Loucy (cell line): ENCODE results near the gene ANP32B.
A peak's percentile ranks its signal among the peaks of the same experiment; 100 is the strongest.

Experiments
- H2AFZ ChIP-seq: fragments of 200-600 bp; sonication (generic); 2 replicates; pipeline ENCODE4 v1.6.0; 2016; ENCODE audit warnings: antibody characterized with exemption, mild to moderate bottlenecking, low read length, moderate library complexity
- H3F3A ChIP-seq: fragments of 200-600 bp; 2 replicates; pipeline ENCODE4 v1.6.0; 2016; ENCODE audit warnings: antibody characterized with exemption, low read depth, mild to moderate bottlenecking
- H3K27me3 ChIP-seq: fragments of 200-600 bp; sonication (generic); 2 replicates; pipeline ENCODE4 v1.6.1; 2014; ENCODE audit warnings: low read length, mild to moderate bottlenecking; ENCODE audit not compliant: insufficient read depth, poor library complexity, severe bottlenecking
- H3K36me3 ChIP-seq: fragments of 200-600 bp; sonication (generic); 2 replicates; pipeline ENCODE4 v1.6.1; 2016; ENCODE audit warnings: low read length; ENCODE audit not compliant: insufficient read depth
- H3K4me1 ChIP-seq: fragments of 200-600 bp; sonication (generic); 2 replicates; pipeline ENCODE4 v1.5.1; 2014; ENCODE audit warnings: low read length, mild to moderate bottlenecking; ENCODE audit not compliant: insufficient read depth, poor library complexity, severe bottlenecking
- H3K4me2 ChIP-seq: fragments of 200-600 bp; sonication (generic); 2 replicates; pipeline ENCODE4 v1.6.0; 2014; ENCODE audit warnings: antibody characterized with exemption, low read length, low read depth, mild to moderate bottlenecking; ENCODE audit not compliant: poor library complexity, severe bottlenecking
- H3K4me3 ChIP-seq: fragments of 200-600 bp; sonication (generic); 2 replicates; pipeline ENCODE4 v1.5.1; 2014; ENCODE audit warnings: low read length, mild to moderate bottlenecking, mixed read lengths; ENCODE audit not compliant: poor library complexity, severe bottlenecking
- H3K79me2 ChIP-seq: fragments of 200-600 bp; sonication (generic); 2 replicates; pipeline ENCODE4 v1.6.1; 2014; ENCODE audit warnings: low read length; ENCODE audit not compliant: insufficient read depth
- H3K9ac ChIP-seq: fragments of 200-600 bp; sonication (generic); 2 replicates; pipeline ENCODE4 v1.6.0; 2014; ENCODE audit warnings: mild to moderate bottlenecking, low read depth, low read length, moderate library complexity; ENCODE audit not compliant: poor library complexity, severe bottlenecking
- H3K9me2 ChIP-seq: fragments of 200-600 bp; sonication (generic); replicated peaks from 2 replicates; pipeline ENCODE4 v1.6.1; 2016; ENCODE audit warnings: low read depth, low read length, mixed read lengths
- H3K9me3 ChIP-seq: fragments of 200-600 bp; sonication (generic); 2 replicates; pipeline ENCODE4 v1.6.1; 2014; ENCODE audit warnings: mild to moderate bottlenecking, antibody characterized with exemption, low read length, low read depth; ENCODE audit not compliant: insufficient read depth
- H4K20me1 ChIP-seq: fragments of 200-600 bp; sonication (generic); 2 replicates; pipeline ENCODE4 v1.6.0; 2014; ENCODE audit warnings: antibody characterized with exemption, low read length, mild to moderate bottlenecking; ENCODE audit not compliant: insufficient read depth, poor library complexity, severe bottlenecking
- EZH2phosphoT487 ChIP-seq: fragments of 200-600 bp; IDR thresholded peaks from 2 replicates; pipeline ENCODE4 v1.6.1; 2018; ENCODE audit warnings: antibody characterized with exemption, mild to moderate bottlenecking, moderate library complexity, borderline replicate concordance
- TF ChIP-seq, protein P1 (sequence below): fragments of 200-600 bp; sonication (generic); conservative IDR thresholded peaks from 2 replicates; pipeline ENCODE4 v1.5.1; 2014; ENCODE audit warnings: mild to moderate bottlenecking, antibody characterized with exemption, low read length

Gene ANP32B

DNA sequence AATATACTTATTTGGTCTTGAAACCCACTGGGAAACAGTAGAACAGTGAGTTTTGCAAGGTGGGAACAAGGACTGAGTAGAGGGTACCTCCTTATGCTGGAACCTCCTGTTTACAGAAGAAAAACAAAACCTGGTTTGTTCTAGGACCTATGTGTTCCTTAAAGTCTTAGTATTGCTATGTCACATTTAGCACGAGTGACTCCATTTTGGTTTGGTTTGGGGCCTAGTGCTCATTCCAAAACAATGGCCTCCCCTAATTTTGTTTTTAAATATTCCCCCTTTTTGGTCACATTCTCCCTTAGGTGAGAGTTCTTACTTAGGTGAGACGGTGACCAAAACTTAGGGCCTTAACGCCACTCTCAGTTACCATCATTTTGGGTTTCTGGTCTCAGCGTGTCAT is 67.2 kb downstream of the ANP32B start:
- TF ChIP-seq EZH2phosphoT487 = no peak
- TF ChIP-seq, protein P1, sequence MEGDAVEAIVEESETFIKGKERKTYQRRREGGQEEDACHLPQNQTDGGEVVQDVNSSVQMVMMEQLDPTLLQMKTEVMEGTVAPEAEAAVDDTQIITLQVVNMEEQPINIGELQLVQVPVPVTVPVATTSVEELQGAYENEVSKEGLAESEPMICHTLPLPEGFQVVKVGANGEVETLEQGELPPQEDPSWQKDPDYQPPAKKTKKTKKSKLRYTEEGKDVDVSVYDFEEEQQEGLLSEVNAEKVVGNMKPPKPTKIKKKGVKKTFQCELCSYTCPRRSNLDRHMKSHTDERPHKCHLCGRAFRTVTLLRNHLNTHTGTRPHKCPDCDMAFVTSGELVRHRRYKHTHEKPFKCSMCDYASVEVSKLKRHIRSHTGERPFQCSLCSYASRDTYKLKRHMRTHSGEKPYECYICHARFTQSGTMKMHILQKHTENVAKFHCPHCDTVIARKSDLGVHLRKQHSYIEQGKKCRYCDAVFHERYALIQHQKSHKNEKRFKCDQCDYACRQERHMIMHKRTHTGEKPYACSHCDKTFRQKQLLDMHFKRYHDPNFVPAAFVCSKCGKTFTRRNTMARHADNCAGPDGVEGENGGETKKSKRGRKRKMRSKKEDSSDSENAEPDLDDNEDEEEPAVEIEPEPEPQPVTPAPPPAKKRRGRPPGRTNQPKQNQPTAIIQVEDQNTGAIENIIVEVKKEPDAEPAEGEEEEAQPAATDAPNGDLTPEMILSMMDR = no peak
- no peaks in the 10 kb centered on the region for H3K27me3 ChIP-seq
- no peak overlapping the region for H3K4me3 ChIP-seq
- no peak overlapping the region for H2AFZ ChIP-seq
- peak overlapping the region; percentile 32 for H3K4me2 ChIP-seq
- no peaks in the 10 kb centered on the region for H3F3A ChIP-seq
- peaks cover 33% of the 10 kb centered on the region for H3K79me2 ChIP-seq
- H4K20me1 ChIP-seq = no peaks in the 10 kb centered on the region
- no peak overlapping the region for H3K9ac ChIP-seq
- H3K9me2 ChIP-seq = no peaks in the 10 kb centered on the region
- H3K9me3 ChIP-seq = no peaks in the 10 kb centered on the region
- H3K36me3 ChIP-seq = no peaks in the 10 kb centered on the region
- H3K4me1 ChIP-seq = peaks cover 22% of the 10 kb centered on the region

DNA sequence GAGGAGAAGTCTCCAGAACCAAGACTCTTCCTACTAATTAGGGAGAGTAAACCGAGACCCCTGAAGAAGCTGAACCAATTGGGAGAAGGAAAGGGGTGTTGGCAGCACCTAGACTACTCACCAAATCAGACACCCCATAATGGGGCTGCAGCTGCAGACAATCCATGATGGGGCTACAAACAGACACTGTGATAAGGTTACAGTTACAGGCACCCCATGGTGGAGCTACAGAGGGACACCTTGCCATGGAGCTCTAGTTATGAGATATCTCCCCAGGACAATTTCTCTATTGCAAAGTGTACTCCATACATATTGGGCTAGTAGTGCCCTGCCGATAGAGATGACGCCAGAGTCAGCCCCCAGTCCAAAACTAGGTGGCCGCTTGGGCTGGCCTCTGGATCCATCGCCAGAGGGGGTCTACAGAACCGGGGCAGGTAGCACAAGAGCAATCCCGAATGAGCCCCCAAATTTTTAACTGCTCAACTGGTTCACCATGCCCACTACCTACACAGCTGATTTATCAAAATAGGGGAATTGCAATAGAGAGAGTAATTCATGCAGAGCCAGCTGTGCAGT is 71.3 kb downstream of the ANP32B start:
- Histone ChIP-seq H3K36me3 (no peaks in the 10 kb centered on the region), H3K4me3 (no peak overlapping the region), H3F3A (no peaks in the 10 kb centered on the region), H3K79me2 (peaks cover 17% of the 10 kb centered on the region; the same call in 1 of the 2 replicates), H3K4me2 (no peak overlapping the region), H3K9me2 (no peaks in the 10 kb centered on the region), H2AFZ (no peak overlapping the region), H3K9me3 (no peaks in the 10 kb centered on the region), H3K9ac (no peak overlapping the region), H4K20me1 (no peaks in the 10 kb centered on the region), H3K27me3 (no peaks in the 10 kb centered on the region), H3K4me1 (peaks cover 36% of the 10 kb centered on the region)
- TF ChIP-seq EZH2phosphoT487 = no peak
- TF ChIP-seq, protein P1 = no peak

DNA sequence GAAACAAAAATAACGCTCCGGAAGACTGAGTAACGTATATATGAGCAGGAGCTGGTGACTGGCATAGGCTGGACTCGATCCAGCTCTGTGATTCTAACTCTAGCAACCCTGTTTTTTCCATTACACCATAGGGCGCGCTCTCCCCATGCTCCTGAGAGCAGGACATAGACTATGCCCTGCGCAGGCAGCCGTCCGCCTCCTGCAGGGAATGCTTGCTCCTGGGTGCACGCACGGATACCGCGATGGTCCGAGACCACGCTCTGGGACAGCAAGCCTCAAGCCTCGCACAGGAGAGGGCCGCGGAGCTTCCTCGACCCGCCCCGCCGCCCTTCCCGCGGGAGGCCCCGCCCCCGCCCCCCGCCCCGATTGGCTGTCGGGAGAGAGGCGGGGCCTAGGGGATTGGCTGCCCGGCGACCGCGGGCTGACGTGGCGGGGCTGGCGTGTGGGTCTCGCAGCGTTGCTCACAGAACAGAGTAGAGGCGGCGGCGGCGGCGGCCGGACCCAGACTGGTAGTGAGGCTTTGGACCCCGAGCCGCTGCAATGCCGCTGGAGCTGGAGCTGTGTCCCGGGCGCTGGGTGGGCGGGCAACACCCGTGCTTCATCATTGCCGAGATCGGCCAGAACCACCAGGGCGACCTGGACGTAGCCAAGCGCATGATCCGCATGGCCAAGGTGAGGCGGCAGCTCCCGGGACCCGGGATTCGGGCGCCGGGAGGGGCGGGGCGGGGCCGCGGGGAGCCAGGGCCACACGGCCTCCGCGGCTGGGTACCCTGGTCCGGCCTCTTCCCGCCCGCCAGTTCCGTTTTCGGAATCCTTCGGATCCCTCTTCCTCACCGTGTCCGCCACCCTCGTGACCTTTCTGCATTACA is 73.4 kb downstream of the ANP32B start, which contains the start of gene NANS:
Gene NANS (plus strand): TSS at position 464 of the 869 bp plus-strand sequence. CDS start 77 bp downstream, at position 541.
- Histone ChIP-seq H3K79me2 (peaks cover 25% of the 10 kb centered on the region; the same call in 1 of the 2 replicates), H2AFZ (peak within 1 kb of the TSS; percentile 99), H3K36me3 (no peaks in the 10 kb centered on the region), H3K9me2 (no peaks in the 10 kb centered on the region), H3K9ac (peak within 1 kb of the TSS; percentile 73), H3K4me1 (peaks cover 27% of the 10 kb centered on the region), H4K20me1 (no peaks in the 10 kb centered on the region), H3K9me3 (no peaks in the 10 kb centered on the region), H3K4me2 (peak within 1 kb of the TSS; percentile 94), H3F3A (no peaks in the 10 kb centered on the region), H3K4me3 (peak within 1 kb of the TSS; percentile 76), H3K27me3 (no peaks in the 10 kb centered on the region)
- TF ChIP-seq EZH2phosphoT487 = no peak
- TF ChIP-seq, protein P1 = no peak
